ENCODE measurements around the gene ATP1B3.

GRCh38 chr3:141895731-141896130, 19.3 kb downstream of the ATP1B3 start:
- TF ChIP-seq RXRA (CRISPR knock-in tag; IDR thresholded peaks at IDR 0.05) (no peak), TAF1 (CRISPR knock-in tag; IDR thresholded peaks at IDR 0.05) (no peak), HMGXB4 (CRISPR knock-in tag; IDR thresholded peaks at IDR 0.05; ENCODE audit: borderline replicate concordance in 1 of 2, low read depth in 1 of 2) (no peak), MAZ (IDR thresholded peaks at IDR 0.05; ENCODE audit: borderline replicate concordance, low read depth, low read length) (no peak), MAZ (CRISPR knock-in tag; IDR thresholded peaks at IDR 0.05; ENCODE audit: low read depth) (no peak), TCF7 (IDR thresholded peaks at IDR 0.05; ENCODE audit: low read depth) (no peak), CTCF (CRISPR knock-in tag; IDR thresholded peaks at IDR 0.05) (no peak), SMARCC2 (IDR thresholded peaks at IDR 0.05) (no peak), EZH2 (conservative IDR thresholded peaks at IDR 0.05; ENCODE audit: low read depth, low read length) (no peak), TOE1 (CRISPR knock-in tag; IDR thresholded peaks at IDR 0.05) (no peak), ZFP36L2 (CRISPR knock-in tag; IDR thresholded peaks at IDR 0.05) (no peak), THAP11 (CRISPR knock-in tag; IDR thresholded peaks at IDR 0.05) (no peak), CBX1 (IDR thresholded peaks at IDR 0.05; ENCODE audit: low read depth) (no peak), MYC (CRISPR knock-in tag; IDR thresholded peaks at IDR 0.05; ENCODE audit: borderline replicate concordance) (no peak), RAD51 (IDR thresholded peaks at IDR 0.05; ENCODE audit: borderline replicate concordance) (no peak)

All from HepG2 (cell line).